Stimulated activated CD4-positive, alpha-beta T cell treated with anti-CD3 and anti-CD28 coated beads, Interleukin-12 subunit alpha, Interleukin-12 subunit beta, amount 100 ng/mL, for 4 hours (primary cell): ENCODE data around the gene KRT40.

Source experiments
- DNase-seq: peaks from one replicate; pipeline ENCODE4 v3.0.0-alpha.2; 2020

KRT40 gene

DNA sequence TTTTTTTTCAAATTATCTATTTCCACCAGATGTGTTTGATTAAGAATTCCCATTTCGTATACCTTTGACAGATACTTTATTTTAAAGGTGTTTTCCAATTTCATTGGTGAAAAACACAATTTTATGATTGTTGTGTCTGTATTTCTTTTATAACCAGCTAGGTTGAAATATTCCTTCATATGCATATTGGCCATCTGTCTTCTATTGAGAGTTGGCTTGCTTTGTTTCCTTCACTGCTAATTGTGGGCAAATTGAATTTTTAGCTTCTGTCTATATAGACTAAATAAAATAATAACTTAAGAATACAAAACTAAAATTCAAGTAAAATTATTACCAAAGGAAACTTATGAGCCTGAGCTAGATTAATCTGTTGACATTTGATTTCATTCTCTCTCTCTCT, 11.0 kb upstream of the KRT40 start:
- DNase-seq = no peak

DNA sequence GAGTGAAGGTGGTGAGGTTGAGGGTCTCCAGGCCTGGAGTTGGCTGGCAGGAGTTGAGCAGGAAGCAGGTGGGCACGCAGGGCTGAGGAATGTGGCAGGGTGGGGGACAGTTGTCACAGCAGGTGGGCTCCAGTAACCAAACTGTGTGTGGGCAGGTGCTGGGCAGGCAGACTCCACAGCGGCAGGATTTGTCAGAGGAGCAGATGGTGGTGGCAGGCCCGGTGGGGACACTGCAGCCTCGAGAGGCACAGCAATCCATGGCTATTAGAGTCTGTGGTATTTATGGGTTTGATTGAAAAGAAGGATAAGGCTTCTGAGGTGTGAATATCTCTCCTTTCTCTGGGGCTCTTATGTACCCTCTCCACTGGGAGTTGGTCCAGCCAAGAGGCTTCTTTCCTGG, 9.7 kb upstream of the KRT40 start, which contains the start of gene KRTAP3-3:
KRTAP3-3 (minus strand) TSS at position 326 of the 400 bp plus-strand sequence; CDS start at position 259, 67 bp downstream.
- DNase-seq = no peak

DNA sequence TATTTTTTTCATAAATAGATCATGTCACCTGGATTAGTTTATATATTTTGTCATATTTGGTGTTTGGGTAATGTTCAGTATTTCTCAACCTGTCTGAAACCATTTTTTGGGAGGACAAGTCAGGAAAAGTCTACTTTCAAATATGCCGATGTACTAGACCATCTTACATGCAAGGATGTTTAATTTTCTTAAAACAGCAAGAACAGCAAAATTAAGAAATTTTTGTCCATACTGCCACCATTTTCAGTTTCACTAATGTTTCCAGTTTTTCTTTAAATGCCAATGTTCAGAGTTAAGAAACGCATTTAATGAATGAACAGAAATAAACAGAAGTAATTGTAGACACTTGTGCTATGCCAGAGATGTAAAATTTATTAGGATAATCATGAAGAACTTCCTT, 9.0 kb upstream of the KRT40 start:
- DNase-seq = no peak

DNA sequence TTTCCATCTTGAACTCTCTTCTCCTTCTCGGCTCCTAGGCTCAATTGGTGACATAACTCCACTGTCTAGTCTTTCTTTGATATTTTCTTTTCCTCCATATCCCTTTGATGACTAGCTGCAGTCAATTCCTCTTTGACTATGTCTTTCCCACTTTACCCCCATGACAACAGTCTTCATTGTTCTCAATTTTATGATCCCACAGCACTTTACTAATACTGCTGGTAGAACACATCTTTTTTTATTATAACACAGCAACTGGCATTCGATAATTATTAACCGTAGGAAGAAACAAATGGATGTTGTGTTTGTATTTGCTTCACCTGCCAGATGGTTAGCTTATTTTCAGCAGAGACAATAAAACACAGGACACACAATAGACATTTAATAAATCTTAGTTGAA, 8.5 kb upstream of the KRT40 start:
- DNase-seq = no peak

DNA sequence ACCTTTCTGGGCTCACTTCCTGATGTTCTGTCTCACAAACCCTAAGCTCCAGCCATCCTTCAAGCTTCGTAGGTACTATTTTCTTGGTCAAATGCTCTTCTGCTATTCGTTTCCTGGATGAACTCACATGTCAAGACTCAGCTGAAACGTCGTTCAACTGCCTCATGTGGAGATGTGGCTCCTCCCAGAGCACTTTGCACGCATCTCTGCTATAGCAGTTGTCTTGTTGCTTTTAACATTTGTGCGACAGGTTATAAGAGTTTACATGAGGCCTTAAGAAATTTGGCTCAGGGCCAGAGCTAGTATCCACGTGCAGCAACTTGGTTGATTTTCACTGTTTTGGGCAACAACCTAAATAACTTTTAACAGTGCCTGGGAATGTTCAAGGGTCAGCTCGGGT, 2.8 kb upstream of the KRT40 start:
- no peak for DNase-seq

DNA sequence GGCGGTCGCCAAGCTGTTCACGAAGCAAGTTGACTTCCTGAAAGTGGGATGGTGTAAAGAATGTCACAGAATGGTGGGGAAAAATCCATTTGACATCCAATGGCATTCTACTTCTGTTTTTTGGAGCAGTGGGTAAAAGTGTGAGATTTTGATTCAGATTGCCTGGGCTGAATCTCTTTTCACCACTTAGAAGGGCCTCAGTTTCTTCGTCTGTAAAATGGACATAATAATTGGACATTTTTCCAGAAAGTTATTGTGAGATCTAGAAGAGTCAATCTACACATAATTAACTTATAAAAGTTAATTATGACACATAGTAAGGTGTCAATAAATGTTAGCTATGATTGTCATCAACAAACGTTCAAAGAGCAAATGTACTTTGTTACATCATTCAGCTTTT, 3.0 kb downstream of the KRT40 start:
- DNase-seq = no peak

DNA sequence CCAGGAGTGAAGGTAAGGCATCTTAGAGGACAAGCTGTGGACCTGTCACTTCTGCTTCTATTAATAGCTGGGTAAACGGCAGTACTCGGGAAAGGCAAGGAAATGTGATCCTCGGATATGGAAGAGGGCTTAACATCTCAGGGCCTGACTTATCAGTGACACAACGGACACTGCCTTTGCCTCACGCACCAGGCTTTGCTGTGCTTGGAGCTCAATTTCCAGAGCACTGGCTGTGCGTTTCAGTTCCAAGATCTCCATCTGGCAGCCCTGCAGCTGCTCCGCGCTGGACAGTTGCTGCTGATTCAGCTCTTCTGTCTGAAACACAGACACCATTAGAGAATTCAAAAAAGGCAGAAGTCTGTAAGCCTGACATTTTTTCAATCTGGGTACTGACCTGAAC, 3.5 kb downstream of the KRT40 start:
- no peak for DNase-seq

DNA sequence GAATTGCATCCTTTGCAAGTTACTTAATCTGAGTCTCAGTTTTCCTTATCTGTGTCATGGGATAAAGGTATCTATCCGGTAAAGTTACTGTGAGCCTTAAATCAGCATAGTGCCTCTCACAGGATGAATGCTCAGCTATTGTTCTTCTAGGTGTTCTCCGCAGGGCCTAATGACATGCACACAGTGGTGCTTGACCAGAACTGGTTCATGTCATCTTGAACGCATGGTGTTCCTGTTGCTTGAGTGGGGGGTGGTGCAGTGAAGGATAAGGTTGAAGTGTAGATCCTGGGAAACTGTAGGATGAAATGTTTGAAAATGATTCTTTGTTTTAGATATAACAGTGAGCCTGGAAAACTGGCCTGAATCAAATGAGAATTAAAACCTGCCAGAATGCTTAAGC, 4.0 kb downstream of the KRT40 start:
- no peak for DNase-seq

DNA sequence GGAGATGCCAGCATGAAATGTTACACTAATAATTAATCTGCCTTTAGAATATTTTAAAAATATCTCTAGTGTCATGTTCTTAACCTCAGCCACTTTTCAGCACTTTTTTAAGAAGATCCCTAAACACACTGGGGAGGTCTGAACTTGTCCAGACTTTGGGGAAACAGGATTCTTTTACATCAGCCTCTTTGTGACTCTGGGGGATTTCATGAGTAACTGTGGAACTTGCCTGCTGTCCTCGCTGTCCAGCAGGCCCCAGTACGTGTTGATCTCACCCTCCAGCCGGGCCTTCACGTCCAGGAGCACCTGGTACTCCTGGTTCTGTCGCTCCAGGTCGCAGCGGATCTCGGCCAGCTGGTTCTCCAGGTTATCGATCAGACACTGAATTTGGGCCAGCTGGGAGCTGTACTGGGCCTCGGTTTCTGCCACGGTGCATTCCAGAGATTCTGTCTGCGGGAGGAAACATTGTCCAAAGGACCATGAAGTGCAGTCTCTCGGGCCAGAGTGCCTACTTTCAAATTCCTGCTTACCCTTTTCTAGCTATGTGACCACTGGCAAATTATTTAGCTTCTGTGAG, 5.5 kb downstream of the KRT40 start:
- DNase-seq = no peak

DNA sequence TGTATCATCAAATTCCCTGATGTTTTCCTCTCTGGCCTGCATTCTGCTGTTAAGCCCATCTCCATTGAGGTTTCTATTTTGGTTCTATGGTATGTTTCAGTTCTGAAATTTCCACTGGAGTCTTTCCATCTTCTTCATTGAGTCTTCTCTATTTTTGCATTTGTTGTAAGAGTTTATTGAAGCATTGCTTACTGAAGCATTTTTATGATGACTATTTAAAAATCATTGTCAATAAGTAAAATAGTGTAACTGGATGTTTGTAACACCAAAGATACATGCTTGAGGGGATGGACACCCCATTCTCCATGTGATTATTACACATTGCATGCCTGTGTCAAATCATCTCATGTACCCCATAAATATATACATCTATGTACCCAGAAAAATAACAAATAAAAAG, 8.6 kb downstream of the KRT40 start:
- DNase-seq = no peak

DNA sequence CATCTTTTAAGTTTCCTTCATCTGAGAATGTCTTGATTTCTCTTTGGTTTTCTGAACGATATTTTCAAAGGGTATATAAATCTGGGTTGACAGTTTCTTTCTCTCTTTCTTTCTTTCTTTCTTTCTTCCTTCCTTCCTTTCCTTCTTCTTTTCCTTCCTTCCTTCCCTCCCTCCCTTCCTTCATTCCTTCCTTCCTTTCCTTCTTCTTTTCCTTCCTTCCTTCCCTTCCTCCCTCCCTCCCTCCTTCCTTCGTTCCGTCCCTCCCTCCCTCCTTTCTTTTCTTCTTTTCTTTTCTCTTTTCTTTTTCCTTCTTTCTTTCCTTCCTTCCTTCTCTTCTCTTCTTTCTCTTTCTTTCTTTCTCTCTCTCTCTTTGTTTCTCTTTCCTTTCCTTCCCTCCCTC, 9.8 kb downstream of the KRT40 start:
- DNase-seq = no peak

DNA sequence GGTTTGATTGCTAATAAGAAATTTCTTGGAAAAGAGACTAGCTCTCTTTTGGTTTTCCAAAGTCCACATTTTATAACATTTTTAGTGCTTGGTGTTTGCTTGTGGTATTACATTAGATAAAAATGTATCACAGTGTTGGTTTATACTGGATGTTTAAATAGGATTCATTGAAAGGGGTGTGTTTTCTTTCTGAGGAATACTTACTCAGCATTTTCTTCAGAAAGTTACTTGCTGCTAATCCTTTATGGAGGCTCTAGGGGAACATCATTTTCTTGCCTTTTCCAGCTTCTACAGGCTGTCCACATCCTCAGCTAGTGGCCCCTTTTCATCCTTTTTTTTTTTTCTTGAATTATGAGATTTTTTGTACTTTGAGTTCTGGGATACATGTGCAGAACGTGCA, 16.5 kb downstream of the KRT40 start:
- DNase-seq = no peak

DNA sequence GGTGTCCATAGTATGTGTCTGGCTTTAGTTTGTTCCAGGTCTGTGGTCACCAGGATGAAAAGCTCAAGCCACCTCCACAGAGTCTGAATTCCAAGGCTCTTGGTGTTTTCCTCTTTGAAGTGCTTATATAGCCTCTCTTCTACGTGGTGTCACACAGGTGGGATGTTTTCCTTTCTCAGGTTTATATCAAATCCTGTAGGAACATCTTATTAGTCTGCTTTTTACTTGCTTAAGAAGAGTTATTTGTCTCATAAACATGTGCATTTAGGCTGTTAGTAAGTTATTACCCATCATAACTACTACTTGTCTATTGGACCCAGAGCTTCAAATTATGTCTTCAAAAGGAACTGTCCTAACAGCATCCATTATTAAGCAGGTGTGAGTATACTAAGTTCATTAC, 17.3 kb downstream of the KRT40 start, which contains the start of gene KRT39:
KRT39 (minus strand) TSS at position 101 of the 400 bp plus-strand sequence; CDS start at position 9, 92 bp downstream.
- no peak for DNase-seq

DNA sequence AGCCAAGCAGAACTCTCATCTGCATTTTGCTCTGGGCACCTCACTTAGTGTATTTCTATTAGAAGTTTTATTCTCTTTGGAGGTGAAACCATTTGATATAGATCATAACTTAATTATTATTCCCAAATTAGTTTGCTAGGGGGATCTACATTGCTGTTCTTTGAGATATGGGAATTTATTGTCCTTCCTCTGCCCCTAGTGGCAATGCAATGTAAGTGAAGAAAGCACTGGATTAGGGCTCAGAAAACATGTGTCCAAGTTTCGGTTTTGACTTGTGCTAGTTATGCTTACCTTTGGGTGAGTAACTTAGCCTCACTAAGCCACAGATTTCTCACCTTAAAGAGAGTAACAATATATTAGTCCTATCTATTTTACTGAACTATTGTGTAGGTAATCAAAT, 20.3 kb downstream of the KRT40 start:
- no peak for DNase-seq

DNA sequence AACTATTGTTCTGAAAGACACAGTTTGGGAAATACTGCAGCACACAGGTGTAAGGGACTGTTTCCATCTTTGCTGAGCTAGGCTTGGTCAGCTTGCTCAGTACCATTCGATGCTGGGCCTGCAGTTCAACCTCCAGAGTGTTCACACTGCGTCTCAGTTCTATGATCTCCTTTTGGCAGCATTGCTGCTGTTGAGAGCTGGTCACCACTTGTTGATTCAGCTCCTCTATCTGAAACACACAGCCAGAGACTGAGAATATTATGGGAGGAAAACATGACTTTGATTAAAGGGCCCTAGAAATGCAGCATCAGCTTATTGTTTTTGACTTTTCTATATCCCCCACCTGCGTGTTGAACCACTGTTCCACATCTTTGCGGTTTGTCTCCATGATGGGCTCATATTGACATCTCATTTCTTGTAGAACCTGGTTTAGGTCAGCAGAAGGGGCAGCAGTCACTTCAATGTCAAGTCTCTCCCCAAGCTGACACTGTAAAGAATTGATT, 22.0 kb downstream of the KRT40 start:
- no peak for DNase-seq

DNA sequence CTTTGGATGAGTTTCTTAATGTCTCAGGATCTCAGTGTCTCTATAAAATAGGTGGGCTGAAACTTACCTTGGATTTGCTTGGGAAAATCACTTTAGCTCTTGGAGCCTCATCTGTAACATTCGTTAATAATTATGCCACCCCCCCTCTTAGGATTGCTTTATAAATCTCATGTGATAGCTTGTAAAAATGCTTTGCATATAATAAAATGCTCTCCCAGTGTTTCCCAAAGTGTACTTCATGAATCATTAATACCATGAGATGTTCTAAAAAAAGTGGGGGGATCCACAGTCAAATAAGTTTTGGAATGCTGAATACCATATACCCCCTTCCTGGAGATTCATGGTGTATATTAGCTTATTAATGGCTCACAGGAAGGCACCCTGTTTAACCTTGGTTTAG, 22.5 kb downstream of the KRT40 start:
- DNase-seq = no peak

DNA sequence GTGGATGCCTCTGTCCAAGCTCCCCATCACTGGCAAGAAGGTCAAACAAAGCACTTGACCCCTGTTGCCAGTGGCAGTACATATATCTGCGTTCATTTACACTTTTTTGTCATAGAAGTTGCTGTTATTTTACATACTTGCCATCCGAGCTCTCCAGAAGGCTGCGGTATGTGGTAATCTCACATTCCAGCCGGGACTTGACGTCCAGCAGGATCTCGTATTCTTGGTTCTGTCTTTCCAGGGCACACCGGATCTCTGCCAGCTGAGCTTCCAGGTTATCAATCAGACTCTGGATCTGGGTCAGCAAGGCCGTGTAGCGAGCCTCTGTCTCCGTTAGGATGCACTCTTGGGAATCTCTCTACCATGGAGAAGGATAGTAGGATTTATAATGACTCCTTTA, 24.0 kb downstream of the KRT40 start:
- DNase-seq = no peak

DNA sequence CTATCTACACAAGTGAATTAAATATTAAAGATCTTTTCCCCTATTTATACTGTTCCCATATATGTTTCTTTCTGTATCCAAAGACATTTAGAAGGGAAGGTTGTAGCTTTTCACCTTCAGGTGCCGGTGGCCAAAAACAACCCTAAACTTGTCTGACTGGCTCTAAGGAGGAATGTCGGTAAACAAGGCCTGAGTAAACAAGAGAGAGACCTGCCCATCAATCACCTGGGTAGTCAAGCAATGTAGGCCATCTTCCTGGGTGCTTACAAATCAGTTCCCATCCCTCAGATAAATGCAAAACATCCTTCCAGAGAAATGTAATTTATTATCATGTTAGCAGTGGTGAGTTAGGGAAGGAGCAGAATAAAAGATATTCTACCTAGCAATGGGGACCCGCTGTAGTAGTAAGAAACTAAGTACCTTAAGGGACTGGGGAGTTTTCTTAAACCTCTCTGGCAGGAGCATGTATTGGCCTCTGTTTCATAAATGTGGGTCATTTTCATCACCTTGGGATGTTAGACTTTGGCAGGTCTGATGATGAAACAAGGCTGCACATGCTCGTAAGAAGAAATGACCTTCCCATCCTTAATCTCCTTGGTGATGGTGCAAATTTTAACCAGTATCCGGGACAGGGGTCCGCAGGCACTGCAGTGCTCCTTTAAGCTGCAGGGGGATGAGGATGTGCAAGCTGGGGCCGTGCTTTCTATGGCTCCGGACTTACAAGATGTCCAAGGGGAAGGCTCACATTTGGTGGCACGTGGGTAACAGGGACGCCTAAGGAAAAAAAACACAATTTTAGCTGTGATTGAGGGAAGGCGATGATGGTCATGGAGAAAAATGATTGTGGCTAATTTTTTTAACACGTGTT, 25.8 kb downstream of the KRT40 start:
- DNase-seq = no peak

DNA sequence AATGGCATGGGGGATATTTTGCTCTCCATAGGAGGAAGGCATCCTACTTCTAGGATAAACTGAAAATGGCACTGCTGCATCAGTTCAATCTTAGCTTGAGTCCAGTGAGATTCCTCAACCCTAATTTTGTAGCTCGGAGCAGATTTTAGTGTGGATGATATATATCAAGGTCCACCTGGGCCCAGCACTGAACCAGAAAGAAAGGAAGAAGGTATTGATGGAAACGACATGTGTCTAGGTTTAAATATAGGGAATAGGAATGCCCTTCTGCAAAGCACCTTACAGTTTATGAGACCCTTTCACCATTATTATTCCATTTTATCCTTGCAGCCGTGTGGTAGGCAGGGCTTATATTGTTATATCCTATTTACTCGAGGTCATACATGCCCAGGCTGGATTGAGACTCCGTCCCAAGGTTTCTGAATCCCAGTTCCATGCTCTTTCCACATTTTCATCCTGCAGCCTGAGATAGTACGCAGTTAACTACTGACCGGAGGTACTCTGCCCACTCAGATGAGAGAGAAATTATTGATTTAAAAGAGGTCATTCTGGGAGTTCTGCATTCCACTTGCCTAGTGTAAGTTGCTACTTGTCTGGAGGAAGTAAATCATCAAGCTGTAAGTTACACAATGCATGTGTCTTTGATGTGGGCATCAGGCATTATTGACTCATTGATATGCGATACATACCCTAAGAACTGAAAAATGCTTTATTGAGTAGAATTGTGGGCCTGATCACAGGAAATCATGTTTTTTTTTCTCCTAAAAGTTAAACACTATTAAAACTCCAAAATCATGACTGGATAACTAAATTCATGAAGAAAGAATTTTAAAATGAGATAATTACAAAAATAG, 27.5 kb downstream of the KRT40 start:
- DNase-seq = no peak

DNA sequence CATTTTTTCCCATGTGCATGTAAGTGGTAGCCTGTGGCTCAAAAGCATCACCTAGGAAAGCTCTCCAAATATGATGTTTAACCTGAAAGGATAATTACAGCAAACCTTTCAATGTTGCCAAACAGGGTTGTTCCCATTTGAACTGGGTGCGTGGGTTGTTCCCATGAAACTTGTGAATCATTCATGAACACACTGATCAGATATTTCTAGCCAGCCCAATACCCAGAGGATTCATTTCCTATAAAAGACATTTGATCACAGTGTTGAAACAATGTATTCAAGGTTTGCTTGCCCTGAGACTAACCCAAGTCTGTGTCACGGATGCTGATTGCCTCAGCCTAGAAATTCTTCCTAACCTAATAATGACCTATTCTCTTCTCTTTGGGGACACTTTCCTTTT, 30.2 kb downstream of the KRT40 start:
- no peak for DNase-seq

DNA sequence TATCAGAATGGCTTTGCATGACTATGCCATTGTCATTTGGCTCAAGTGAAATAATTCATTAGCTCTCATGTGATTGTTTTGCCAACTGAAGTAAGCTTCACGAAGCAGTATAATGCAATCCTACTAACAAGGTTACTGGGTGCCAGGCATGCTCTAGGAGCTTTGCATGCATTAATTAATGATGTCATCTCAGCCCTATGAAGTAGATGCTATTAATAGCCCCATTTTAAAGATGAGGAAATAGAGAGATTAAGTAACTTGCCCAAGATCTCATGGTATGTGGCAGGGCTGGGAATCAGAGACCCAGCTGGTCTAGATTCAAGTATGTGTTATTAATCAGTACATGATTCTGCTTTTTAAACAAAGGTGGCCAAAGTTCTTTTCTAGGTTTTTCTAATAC, 31.5 kb downstream of the KRT40 start:
- DNase-seq = no peak

DNA sequence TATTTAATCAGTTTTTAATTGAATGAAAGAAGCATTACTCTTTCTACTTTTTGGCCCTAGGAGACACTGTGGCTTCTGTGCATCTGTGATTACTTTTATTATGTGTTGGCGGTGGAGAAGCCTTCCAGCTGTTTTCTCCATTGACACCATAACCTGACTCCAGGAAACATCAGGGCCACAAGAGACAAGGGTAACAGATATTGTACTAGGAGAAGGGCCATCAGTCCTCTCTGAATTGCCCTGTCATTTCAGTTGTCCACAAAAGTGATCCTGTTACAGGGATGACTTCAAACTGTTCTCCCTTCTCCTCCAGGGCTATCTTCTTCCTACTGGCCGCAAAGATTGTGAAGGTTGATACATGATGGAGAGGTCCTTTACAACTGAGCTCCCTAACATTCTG, 32.0 kb downstream of the KRT40 start:
- DNase-seq = no peak

DNA sequence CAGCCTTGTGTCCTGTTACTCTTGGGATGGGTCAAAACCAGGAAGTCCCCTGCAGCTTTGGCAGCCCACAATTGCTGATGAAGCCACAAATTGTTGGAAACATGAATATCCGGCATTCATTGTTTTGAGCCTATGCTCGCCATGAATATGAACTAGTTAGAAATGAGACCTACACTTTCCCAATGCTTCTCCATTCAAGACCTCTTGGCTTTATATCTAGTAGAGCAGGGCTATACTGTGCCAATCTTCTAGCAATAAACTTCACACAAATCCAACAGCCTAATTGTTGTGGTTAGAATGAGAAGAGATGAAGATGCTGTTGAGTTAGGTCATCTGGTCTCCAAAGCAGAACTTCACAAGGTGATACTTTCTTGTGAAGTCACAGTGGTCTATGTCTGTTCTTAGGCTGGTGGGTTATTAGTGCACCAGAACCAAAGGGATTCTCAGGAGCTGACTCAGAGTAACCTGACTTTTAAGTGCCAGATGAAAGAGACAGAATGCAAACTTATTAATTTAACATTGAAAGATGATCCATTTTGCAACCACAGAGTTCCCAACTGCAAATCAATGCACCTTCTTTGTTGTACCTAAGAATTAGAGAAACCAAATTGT, 33.0 kb downstream of the KRT40 start:
- DNase-seq = no peak
